Ishikawa (cell line): ENCODE measurements around the gene THSD4.
A peak's percentile ranks its signal among the peaks of the same experiment; 100 is the strongest.

Experiments used
- CEBPB ChIP-seq: IDR thresholded peaks from 2 replicates; pipeline ENCODE4 v1.6.1; 2012
- CREB1 ChIP-seq: IDR thresholded peaks from 2 replicates; pipeline ENCODE4 v1.6.1; 2012; ENCODE audit warnings: low read depth
- EGR1 ChIP-seq: IDR thresholded peaks from 2 replicates; pipeline ENCODE4 v1.6.1; 2012
- EP300 ChIP-seq: IDR thresholded peaks from 2 replicates; pipeline ENCODE4 v1.6.1; 2012; ENCODE audit warnings: borderline replicate concordance
- FOXM1 ChIP-seq: IDR thresholded peaks from 2 replicates; pipeline ENCODE4 v1.6.1; 2012; ENCODE audit warnings: low read depth, borderline replicate concordance
- MAX ChIP-seq: IDR thresholded peaks from 2 replicates; pipeline ENCODE4 v1.6.1; 2012
- NFIC ChIP-seq: IDR thresholded peaks from 2 replicates; pipeline ENCODE4 v1.6.1; 2012
- RAD21 ChIP-seq: IDR thresholded peaks from 2 replicates; pipeline ENCODE4 v1.6.1; 2012; ENCODE audit warnings: low read depth
- REST ChIP-seq: IDR thresholded peaks from 2 replicates; pipeline ENCODE4 v1.6.1; 2012; ENCODE audit warnings: low read depth, mild to moderate bottlenecking
- TAF1 ChIP-seq: IDR thresholded peaks from 2 replicates; pipeline ENCODE4 v1.6.1; 2012; ENCODE audit warnings: low read depth, mild to moderate bottlenecking
- TCF12 ChIP-seq: IDR thresholded peaks from 2 replicates; pipeline ENCODE4 v1.6.1; 2012; ENCODE audit warnings: low read depth
- TEAD4 ChIP-seq: IDR thresholded peaks from 2 replicates; pipeline ENCODE4 v1.6.1; 2012
- USF1 ChIP-seq: IDR thresholded peaks from 2 replicates; pipeline ENCODE4 v1.6.1; 2012
- YY1 ChIP-seq: IDR thresholded peaks from 2 replicates; pipeline ENCODE4 v1.6.1; 2012; ENCODE audit warnings: low read depth
- ZBTB7A ChIP-seq: IDR thresholded peaks from 2 replicates; pipeline ENCODE4 v1.6.1; 2012; ENCODE audit warnings: low read depth

Gene THSD4

GRCh38 chr15:71384501-71384900 lies 269.2 kb downstream of the THSD4 start:
- TF ChIP-seq TEAD4 (no peak), FOXM1 (no peak), ZBTB7A (no peak), EGR1 (no peak), RAD21 (no peak), USF1 (no peak), TAF1 (no peak), EP300 (no peak), REST (no peak), TCF12 (no peak), YY1 (no peak), MAX (no peak), CREB1 (no peak)

GRCh38 chr15:71385026-71385425 lies 269.8 kb downstream of the THSD4 start:
- no peak for TF ChIP-seq REST
- peak; percentile 47; the same call in 1 of the 2 replicates for TF ChIP-seq NFIC

GRCh38 chr15:71385457-71385856 lies 270.2 kb downstream of the THSD4 start:
- no peak for TF ChIP-seq USF1
- no peak for TF ChIP-seq MAX
- TF ChIP-seq RAD21, result no peak
- TF ChIP-seq FOXM1, result no peak
- no peak for TF ChIP-seq CEBPB
- no peak for TF ChIP-seq TEAD4
- TF ChIP-seq ZBTB7A, result no peak
- TF ChIP-seq TAF1, result no peak
- no peak for TF ChIP-seq YY1
- TF ChIP-seq NFIC, result no peak
- TF ChIP-seq REST, result no peak
- no peak for TF ChIP-seq EP300
- TF ChIP-seq EGR1, result no peak

GRCh38 chr15:71386005-71386404 lies 270.7 kb downstream of the THSD4 start:
- TF ChIP-seq MAX (no peak), RAD21 (no peak), TEAD4 (no peak), REST (no peak), ZBTB7A (no peak), EP300 (no peak), EGR1 (no peak), CEBPB (no peak), TAF1 (no peak), NFIC (no peak), CREB1 (no peak), USF1 (no peak), FOXM1 (no peak), YY1 (no peak), TCF12 (no peak)
